Osteoblast (primary cell): ENCODE measurements around the gene DBNL. TPM values are rescaled to one million over a fixed set of nuclear protein-coding genes. Genes with fewer than 3 reads are reported as not detected.
A peak's percentile ranks its signal among the peaks of the same experiment; 100 is the strongest.

Experiments
- DNase-seq: peaks from one replicate; pipeline ENCODE4 v3.0.0; 2011; ENCODE audit warnings: low spot score, mixed read lengths; ENCODE audit not compliant: insufficient read length; ENCODE audit errors: missing footprints
- H2AFZ ChIP-seq: 2 replicates; pipeline ENCODE4 v1.6.0; 2011; ENCODE audit warnings: mild to moderate bottlenecking, low read length
- H3K27ac ChIP-seq: 2 replicates; pipeline ENCODE4 v1.5.1; 2011; ENCODE audit warnings: mild to moderate bottlenecking, low read depth, low read length, moderate library complexity
- H3K27me3 ChIP-seq: 2 replicates; pipeline ENCODE4 v1.6.0; 2012; ENCODE audit warnings: mild to moderate bottlenecking, control low read depth, inconsistent platforms, low read length, moderate library complexity; ENCODE audit not compliant: insufficient read depth
- H3K36me3 ChIP-seq: 2 replicates; pipeline ENCODE4 v1.5.1; 2011; ENCODE audit warnings: mild to moderate bottlenecking, low read length, control low read depth, moderate library complexity; ENCODE audit not compliant: insufficient read depth
- H3K4me1 ChIP-seq: 2 replicates; pipeline ENCODE4 v1.5.1; 2011; ENCODE audit warnings: mild to moderate bottlenecking, low read length, control low read depth, moderate library complexity; ENCODE audit not compliant: insufficient read depth
- H3K4me2 ChIP-seq: 2 replicates; pipeline ENCODE4 v1.6.0; 2011; ENCODE audit warnings: mild to moderate bottlenecking, low read length; ENCODE audit not compliant: insufficient read depth
- H3K4me3 ChIP-seq: fragments of 200-600 bp; sonication (generic); 3 replicates; pipeline ENCODE4 v1.5.1; 2012; ENCODE audit warnings: mild to moderate bottlenecking, low read length, inconsistent platforms; ENCODE audit not compliant: insufficient read depth
- H3K79me2 ChIP-seq: 2 replicates; pipeline ENCODE4 v1.6.0; 2012; ENCODE audit warnings: mild to moderate bottlenecking, low read length, control low read depth, inconsistent platforms; ENCODE audit not compliant: insufficient read depth
- H3K9me3 ChIP-seq: 2 replicates; pipeline ENCODE4 v1.5.1; 2011; ENCODE audit warnings: low read depth, low read length, control low read depth
- H4K20me1 ChIP-seq: 2 replicates; pipeline ENCODE4 v1.6.0; 2012; ENCODE audit warnings: mild to moderate bottlenecking, low read length, control low read depth; ENCODE audit not compliant: insufficient read depth
- total RNA-seq: library from RNA; depleted of rRNA; stranded (reverse); fragments of >200 nt; gene quantifications from 2 replicates; pipeline ENCODE4 v1.2.3, GENCODE V29; 2012
- TF ChIP-seq, protein P1 (sequence below): IDR thresholded peaks from 2 replicates; pipeline ENCODE4 v1.5.1; 2011; ENCODE audit warnings: mild to moderate bottlenecking, low read depth, low read length, moderate library complexity; ENCODE audit errors: extremely low read depth

Gene DBNL
- total RNA-seq, 1 donor = 105 TPM

DNA sequence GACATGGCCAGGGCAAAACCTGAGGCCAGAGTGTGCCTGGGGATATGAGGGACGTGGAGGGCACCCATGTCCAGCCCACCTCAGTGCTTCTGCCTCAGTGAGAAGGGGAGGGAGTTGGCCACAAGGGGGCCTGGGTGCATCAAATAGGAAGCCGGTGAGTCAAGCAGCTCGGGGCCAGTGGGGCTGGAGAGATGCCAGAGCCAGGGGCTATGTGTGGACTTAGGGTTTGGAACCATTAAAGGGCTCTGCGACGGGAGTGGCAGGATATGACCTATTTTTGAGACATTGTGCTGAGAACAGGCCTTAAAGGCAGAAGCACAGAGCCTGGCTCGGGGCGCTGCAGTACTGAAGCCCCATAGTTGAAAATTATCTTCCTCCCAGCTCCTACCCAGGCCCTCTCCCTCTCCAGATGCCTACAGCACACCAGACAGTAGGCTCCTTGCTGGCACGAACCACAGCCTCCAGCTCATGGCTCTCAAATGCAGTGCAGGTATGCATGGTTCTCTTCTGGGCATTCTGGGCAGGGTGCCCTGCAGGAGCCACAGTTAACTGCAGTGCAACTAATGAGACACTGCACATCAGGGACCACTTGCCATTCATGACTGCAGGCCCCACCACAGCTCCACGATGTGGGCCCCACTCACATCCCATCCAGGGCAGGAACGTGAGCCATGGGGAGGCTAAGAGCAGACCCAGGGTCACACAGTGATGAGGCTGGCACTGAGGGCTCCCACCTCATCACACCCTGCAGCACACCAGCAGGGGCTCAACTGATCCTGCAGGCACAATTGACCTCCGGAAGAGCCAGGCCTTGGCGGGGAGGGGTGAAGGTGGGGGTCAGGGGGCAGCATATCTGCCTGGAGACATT, 28.1 kb downstream of the DBNL start:
- peak; percentile 98 for DNase-seq
- Histone ChIP-seq H4K20me1 (peaks cover 2% of the 10 kb centered on the region), H3K4me3 (no peak overlapping the region), H3K27ac (peak overlapping the region; percentile 7), H3K4me2 (no peak overlapping the region), H3K36me3 (peaks cover 24% of the 10 kb centered on the region), H2AFZ (no peak overlapping the region), H3K4me1 (peaks cover 17% of the 10 kb centered on the region), H3K79me2 (no peaks in the 10 kb centered on the region), H3K27me3 (no peaks in the 10 kb centered on the region), H3K9me3 (no peaks in the 10 kb centered on the region)
- TF ChIP-seq, protein P1, sequence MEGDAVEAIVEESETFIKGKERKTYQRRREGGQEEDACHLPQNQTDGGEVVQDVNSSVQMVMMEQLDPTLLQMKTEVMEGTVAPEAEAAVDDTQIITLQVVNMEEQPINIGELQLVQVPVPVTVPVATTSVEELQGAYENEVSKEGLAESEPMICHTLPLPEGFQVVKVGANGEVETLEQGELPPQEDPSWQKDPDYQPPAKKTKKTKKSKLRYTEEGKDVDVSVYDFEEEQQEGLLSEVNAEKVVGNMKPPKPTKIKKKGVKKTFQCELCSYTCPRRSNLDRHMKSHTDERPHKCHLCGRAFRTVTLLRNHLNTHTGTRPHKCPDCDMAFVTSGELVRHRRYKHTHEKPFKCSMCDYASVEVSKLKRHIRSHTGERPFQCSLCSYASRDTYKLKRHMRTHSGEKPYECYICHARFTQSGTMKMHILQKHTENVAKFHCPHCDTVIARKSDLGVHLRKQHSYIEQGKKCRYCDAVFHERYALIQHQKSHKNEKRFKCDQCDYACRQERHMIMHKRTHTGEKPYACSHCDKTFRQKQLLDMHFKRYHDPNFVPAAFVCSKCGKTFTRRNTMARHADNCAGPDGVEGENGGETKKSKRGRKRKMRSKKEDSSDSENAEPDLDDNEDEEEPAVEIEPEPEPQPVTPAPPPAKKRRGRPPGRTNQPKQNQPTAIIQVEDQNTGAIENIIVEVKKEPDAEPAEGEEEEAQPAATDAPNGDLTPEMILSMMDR = peak; percentile 85

DNA sequence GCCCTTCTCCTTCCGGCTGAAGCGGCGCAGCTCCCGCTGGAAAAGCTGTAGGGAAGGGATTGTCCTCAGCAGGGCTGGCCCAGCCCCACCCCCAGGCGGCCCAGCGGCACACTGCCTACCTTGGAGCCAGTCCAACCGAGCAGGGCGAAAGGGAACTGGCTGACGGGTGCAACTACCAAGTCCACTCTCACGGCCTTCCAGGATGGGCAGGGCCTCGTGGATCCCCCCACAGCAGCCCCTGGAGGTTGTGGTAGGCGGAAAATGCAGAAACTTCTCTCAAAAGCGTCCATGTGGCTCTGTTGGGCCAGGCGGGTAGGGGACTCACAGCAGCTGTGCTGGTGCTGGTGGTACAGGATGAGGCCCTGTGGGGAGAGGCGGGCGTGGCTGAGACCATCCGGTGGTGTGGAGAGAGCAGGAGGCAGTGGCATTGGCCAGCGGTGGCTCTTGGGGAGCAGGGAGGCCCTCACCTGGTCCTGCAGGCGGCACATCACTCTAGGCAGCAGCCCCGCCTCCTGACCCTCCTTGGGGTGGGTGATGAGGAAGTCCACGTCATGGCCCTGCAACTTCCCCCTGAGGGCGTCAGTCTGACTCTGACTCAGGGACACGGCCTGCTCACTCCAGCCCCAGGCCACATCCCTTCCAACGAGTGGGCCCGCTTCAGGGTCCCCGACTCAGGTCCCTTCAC, 29.3 kb downstream of the DBNL start:
- Histone ChIP-seq H3K36me3 (peaks cover 36% of the 10 kb centered on the region), H3K27me3 (no peaks in the 10 kb centered on the region), H3K4me2 (no peak overlapping the region), H3K27ac (peak overlapping the region; percentile 70), H3K79me2 (no peaks in the 10 kb centered on the region), H2AFZ (no peak overlapping the region), H3K4me3 (no peak overlapping the region), H3K4me1 (peaks cover 17% of the 10 kb centered on the region), H4K20me1 (no peaks in the 10 kb centered on the region), H3K9me3 (no peaks in the 10 kb centered on the region)
- DNase-seq = peak; percentile 88
- TF ChIP-seq, protein P1 = no peak

DNA sequence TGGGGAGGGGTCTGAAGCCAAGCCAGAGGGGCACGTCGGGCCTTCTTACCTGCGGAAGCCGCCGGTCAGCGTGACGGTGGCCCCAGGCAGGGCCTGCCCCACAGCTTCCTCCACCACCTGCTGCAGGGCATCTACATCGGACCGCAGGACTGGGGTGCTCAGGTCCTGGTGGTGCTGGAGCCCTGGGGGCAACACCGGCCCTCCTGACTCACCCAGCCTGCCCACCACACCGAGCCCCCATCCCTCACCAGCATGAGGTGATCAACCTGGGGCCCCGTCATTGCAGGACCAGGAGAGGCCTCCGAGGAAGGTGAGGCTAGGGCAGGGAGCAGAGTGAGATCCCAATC, 29.8 kb downstream of the DBNL start:
- Histone ChIP-seq H3K27ac (peak overlapping the region; percentile 70), H3K4me3 (no peak overlapping the region), H2AFZ (no peak overlapping the region), H3K4me2 (no peak overlapping the region), H3K27me3 (no peaks in the 10 kb centered on the region), H3K79me2 (no peaks in the 10 kb centered on the region), H3K9me3 (no peaks in the 10 kb centered on the region), H3K4me1 (peaks cover 17% of the 10 kb centered on the region), H3K36me3 (peaks cover 41% of the 10 kb centered on the region), H4K20me1 (no peaks in the 10 kb centered on the region)
- TF ChIP-seq, protein P1 = no peak
- peak; percentile 68 for DNase-seq
